HG03025 (cell line): ENCODE data around the gene YIF1A.
"Not testable (repeated sequence)": the region's sequence is repeated elsewhere in the genome, so short reads cannot be mapped to it uniquely, and the experiment has no call there.

Source experiments
- ATAC-seq: cut with Tn5 transposase; IDR thresholded peaks from one replicate; pipeline ENCODE4 v1.9.1; 2021; ENCODE audit warnings: mild to moderate bottlenecking, moderate library complexity; ENCODE audit not compliant: unreplicated experiment, low FRiP score

The YIF1A gene

DNA sequence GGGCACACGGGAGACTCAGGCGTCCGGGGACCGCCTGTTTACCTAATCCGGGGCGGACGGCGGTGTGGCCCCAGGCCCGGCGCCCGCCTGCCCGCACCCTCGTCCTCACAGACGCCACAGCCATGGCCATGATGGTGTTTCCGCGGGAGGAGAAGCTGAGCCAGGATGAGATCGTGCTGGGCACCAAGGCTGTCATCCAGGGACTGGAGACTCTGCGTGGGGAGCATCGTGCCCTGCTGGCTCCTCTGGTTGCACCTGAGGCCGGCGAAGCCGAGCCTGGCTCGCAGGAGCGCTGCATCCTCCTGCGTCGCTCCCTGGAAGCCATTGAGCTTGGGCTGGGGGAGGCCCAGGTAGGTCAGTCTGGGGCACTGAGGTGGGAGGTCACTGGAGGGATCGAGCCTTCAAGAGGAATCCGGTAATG, 30.5 kb downstream of the YIF1A start:
- ATAC-seq = no peak

DNA sequence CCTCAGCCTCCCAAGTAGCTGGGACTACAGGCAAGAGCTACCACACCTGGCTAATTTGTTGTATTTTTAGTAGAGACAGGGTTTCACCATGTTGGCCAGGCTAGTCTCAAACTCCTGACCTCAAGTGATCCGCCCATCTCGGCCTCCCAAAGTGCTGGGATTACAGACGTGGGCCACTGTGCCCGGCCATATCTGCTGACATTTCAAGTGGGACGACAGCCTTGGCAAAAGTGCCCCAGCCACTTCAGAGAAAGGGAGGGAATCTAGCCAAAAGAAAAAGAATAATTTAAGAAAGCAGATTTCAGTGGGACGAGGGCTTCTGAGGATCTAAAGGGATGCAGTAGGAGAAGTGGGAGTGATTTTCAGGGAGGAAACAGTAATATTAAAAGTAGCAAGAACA, 35.9 kb downstream of the YIF1A start:
- not testable (repeated sequence) for ATAC-seq

DNA sequence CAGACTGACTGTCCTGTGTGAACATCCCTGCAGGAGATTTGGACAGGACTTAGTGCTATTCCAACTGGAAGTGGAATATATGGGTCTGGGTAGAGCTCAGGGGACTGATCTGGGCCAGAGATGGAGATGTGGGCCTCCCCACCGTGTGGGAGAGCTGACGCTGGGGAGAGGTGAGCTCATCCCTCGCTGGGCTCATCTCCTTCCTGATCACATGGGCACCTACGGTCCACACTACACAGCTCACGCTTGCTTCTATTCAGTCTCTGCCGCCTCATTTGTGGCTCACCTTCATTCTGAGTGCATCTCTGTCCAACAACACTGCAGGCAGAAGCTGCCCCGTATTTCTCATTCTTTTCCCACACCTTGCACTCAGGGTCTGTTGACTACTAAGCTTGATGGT, 37.1 kb downstream of the YIF1A start:
- ATAC-seq = no peak

DNA sequence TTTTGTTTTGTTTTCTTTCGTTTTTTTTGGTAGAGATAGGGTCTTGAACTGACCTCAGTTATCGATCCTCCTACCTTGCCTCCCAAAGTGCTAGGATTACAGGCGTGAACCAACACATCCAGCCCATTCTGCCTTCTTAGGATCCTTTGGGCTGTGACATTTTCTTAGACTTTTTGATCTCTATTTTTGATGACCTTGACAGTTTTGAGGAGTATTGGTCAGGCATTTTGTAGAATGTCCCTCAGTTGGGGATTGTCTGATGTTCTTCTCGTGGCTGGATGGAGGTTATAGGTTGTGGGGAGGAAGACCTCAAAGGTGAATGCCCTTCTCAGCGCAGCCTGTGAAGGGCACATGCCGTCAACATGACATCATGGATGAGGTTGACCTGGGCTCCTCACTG, 40.0 kb downstream of the YIF1A start:
- no peak for ATAC-seq

DNA sequence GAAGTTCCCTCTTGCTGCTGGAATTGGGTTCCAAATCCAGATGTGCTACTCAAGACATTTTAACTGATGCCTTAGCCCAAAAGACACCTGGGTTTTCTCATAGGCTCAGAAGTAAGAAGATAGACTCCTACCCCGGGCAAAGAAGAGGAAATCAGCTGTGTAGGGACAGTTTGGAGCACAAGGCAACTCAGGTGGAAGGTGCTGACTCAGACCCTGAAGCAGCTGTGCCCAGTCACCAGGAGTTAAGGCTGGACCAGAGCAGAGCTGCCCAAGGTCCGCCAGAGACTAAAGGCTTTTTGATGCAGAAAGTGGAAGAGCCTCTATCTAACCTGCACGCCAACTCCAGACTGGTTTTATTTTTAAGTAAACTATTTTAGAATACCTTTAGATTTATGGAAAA, 41.1 kb downstream of the YIF1A start:
- ATAC-seq = no peak

DNA sequence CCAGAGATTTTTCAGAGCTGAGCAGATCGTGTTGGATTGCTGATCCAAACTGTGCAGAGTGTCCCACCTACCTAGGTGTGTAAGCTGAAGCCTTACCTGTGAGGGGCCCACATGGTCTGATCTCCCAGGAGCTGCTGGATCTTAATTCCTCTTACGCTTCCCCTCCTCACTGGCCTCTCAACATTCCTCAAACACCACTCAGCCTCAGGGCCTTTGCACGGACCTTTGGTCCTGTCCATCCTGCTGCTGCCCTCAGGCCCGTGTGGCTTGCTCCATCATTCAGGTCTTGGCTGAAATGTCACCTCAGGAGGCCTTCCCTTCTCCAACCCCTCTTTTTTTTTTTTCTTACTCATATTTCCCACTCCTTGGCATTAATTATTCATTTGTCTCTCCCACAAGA, 41.6 kb downstream of the YIF1A start:
- ATAC-seq = no peak

DNA sequence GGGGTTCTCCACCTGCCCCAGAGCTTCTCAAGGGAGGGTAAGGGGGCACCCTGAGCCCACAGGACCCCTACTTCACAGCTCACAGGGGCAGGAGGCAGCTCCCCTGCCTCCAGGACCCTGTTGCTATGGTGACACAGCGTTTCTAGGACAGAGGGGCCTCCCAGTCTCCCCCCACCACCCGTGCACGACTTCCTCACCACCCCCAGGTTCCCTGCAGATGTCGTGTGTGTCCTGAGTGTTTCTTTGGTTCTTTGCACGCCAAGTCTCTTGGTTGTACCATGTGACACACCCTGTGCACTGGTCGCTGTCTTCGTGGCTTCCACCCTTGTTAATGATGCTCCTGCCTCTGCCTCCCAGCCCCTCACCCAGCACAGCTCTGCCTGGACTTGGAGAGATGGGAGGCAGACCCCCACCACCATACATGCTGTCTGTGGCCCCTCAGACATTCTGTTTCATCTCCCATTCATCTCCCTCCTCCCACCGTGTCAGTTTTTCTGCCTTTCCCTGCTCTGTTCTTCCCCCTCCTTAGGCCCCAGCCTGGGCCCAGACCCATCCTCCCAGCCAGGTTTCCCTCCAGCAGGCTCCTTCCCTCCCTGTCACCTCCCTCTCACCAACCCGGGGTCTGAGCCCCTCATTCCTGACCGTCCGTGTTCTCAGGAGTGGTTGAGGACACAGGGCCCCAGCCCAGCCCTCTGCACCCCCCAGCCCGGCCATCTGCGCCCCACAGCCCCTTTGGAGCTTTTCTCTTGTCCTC, 45.0 kb downstream of the YIF1A start:
- no peak for ATAC-seq

DNA sequence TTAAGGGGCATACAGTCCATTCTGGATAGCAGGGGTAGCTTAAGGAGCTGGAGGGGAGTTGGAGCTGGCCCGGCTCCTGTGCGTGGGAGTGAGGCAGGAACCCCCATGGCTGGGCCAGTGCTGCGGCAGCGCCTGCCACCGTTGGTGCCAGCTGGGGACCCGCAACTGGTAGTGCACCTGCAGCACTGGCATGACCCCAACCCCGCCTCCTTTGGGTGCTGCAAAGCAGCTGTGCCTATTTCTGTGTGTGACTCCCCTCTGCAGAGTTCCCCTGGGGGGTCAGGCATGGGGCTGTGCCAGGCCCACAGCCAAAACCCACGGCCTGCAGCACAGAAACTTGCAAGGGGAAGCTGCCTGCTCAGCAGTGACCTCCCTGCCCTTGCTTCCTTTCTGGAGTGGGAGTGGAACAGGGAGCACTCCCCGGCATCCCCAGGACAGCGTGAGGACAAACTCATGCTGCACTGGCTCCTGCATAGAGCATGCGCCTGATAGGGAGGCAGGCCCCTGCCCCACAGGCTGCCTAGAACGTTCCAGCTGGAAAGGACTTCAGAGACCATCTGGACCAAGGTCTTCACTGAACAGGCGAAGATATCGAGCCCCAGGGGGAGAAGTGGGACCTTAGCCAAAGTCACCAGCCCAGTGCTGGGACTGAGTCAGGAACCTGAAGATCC, 46.7 kb downstream of the YIF1A start:
- no peak for ATAC-seq

DNA sequence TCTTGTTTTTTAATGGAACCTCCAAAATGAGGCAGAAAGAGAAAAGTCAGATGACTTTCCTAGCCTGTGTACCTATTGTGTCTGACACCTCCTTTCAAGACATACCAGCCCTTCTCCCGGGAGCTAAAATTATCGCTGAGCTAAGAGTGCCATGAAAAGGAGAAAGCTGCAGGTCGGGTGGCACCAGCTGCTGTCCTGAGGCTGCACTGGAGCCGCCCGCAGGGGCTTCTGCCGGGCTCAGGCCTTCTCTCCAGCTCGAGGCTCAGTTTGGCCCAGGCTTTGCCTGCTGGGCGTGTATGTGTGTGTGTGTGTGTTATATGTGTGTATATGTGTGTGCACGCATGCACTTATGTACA, 48.2 kb downstream of the YIF1A start:
- ATAC-seq = no peak

DNA sequence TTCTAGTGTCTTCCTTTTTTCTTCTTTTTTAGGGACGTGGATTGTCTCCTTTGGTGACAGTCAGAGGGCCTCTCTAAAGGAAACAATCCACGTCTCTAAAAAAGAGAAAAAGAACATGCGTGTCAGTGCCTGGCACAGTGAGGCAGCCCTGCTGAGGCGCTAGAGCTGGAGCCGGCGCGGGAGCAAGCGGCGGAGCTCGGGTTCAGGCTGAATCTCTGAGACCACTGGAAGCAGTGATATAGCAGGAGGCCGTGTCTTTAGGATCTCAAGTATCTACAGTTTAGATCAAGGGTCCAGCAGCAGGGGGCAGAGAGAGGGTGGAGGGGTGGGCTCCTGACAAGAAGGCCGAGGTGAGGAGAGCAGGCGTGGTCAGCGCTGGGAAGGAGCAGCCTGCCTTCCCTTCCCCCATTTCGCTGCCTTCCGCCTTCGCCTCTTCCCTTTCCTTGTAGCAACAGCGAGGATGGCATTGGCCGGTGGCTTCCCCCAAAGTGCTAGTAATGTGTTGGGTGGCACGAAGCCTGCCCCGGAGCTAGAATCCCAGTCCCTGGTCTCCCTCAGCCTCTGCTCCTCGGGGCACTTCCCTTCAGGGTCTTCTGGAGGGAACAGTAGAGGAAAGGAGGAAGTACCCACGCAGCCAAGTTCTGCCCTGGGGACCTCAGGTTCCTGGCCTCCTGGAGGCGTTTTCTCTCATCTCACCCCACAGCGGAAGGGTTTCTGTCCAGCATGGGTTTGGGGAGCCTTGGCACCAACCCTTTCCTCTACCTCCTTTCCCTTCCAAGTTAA, 48.8 kb downstream of the YIF1A start:
- ATAC-seq = no peak

DNA sequence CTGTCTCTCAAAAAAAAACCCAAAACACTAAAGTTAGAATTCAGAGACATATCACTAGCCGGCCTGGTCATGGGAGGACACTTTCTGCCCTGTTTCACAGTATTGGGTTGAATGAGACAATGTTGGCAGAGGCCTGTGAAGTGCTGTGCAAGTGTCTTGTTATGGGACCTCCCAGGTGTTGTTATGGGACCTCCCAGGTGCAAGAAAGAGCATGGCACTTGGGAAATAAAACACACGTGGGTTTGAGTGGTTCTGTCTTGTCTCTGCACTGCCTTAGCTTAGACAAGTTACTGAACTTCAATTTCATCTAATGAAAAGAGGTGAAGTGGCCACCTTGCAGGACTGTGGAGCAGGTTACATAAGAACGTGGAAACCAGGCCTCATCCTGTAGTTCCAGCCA, 49.4 kb downstream of the YIF1A start:
- no peak for ATAC-seq

DNA sequence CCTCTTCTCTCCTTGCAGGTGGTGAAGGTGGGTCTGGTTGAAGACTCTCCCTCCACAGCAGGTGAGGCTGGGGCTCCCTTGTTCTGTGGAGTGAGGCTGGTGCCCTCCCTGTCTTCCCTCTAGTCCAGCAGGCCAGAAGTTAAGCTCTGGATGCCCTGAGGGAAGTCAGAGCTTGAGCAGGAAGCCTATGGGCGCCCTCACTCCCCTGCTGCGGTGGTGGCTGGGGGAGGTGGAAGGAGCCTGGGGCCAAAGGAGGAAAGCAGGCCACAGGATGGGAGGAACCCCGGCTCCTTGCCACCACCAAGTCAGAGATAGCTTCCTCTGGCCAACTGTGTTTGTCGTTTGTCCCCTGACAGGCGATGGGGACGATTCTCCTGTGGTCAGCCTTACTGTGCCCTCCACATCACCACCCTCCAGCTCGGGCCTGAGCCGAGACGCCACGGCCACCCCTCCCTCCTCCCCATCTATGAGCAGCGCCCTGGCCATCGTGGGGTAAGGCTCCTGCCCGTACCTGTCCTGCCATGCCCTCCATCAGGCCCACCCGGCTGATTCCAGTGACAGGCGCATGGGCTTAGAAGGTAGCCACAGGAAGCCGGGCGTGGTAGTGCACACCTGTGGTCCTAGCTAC, 50.0 kb downstream of the YIF1A start:
- ATAC-seq = no peak

DNA sequence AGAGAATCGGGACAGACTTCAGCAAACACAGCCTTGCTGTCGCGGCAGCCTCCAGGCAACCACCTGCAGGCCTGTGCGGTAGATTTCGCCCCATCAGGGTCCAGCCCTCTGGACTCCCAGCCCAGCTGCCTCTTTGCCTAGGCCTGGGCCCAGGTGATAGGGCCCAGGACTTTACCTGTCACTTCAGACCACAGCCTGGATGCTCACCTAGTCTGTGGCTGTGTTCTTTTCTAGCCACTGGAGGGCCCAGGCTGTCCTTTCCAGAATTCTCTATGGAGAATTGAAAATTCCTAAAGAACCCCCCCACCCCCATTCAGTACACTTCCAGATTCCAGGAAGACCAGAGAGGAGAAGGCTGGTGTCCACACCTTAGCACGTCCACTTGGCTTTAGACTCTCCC, 51.1 kb downstream of the YIF1A start:
- no peak for ATAC-seq

DNA sequence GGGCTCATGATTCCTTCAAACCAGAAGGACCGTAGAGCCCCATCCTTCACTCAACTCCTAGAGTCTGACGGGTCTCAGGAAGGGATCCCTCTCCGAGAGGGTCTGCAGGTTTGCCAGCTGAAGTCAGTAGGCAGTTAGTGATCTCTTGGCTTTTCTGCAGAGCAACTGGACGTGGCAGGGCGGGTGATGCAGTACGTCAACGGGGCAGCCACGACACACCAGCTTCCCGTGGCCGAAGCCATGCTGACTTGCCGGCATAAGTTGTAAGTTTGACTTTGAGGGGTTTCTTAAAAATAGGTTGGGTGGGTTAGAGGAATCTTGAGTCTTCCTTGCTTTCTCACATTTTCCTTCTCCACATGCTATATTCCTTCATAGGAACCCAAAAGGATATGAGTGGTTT, 53.8 kb downstream of the YIF1A start:
- no peak for ATAC-seq
